NCI-H446 treated with DMSO at 0.1 percent for 48 hours (cell line): ENCODE results near the gene LRIT2.

Source experiments
- DNase-seq: peaks from one replicate; lab custom pipeline; 2025; lab: John Stamatoyannopoulos, UW

LRIT2 gene

GRCh38 chr10:84205049-84205852 lies 20.1 kb downstream of the LRIT2 start:
- peak; percentile 24 for DNase-seq

GRCh38 chr10:84204610-84205009 lies 20.7 kb downstream of the LRIT2 start:
- DNase-seq, result no peak

- no peak for DNase-seq
Observed at GRCh38 chr10:84204122-84204521, 21.2 kb downstream of the LRIT2 start.

GRCh38 chr10:84202349-84202748 lies 23.0 kb downstream of the LRIT2 start:
- DNase-seq, result no peak

GRCh38 chr10:84201682-84202081 lies 23.7 kb downstream of the LRIT2 start:
- no peak for DNase-seq

- DNase-seq, result no peak
Observed at GRCh38 chr10:84201244-84201606, 24.1 kb downstream of the LRIT2 start.

- no peak for DNase-seq
Observed at GRCh38 chr10:84200537-84201243, 24.7 kb downstream of the LRIT2 start.

- DNase-seq, result peak; percentile 13
Observed at GRCh38 chr10:84198206-84198915, 27.0 kb downstream of the LRIT2 start.

GRCh38 chr10:84197643-84198042 lies 27.7 kb downstream of the LRIT2 start:
- DNase-seq, result no peak

- DNase-seq, result no peak
Observed at GRCh38 chr10:84196941-84197340, 28.4 kb downstream of the LRIT2 start.

- DNase-seq, result peak; percentile 26
Observed at GRCh38 chr10:84196083-84196482, 29.3 kb downstream of the LRIT2 start.

- no peak for DNase-seq
Observed at GRCh38 chr10:84195044-84195830, 30.1 kb downstream of the LRIT2 start.

GRCh38 chr10:84194424-84195043 lies 30.8 kb downstream of the LRIT2 start, which contains the start of gene CDHR1:
TSS of gene CDHR1 (plus strand) at chr10:84194537. CDS start at chr10:84194761, 224 bp downstream.
- no peak for DNase-seq

GRCh38 chr10:84193846-84194423 lies 31.4 kb downstream of the LRIT2 start:
- no peak for DNase-seq

GRCh38 chr10:84193327-84193726 lies 32.0 kb downstream of the LRIT2 start:
- DNase-seq, result no peak

- DNase-seq, result no peak
Observed at GRCh38 chr10:84191106-84191505, 34.2 kb downstream of the LRIT2 start.

GRCh38 chr10:84190621-84191020 lies 34.7 kb downstream of the LRIT2 start:
- no peak for DNase-seq

- DNase-seq, result no peak
Observed at GRCh38 chr10:84188815-84189214, 36.5 kb downstream of the LRIT2 start.

- no peak for DNase-seq
Observed at GRCh38 chr10:84185526-84186175, 39.7 kb downstream of the LRIT2 start.

GRCh38 chr10:84184517-84184916 lies 40.8 kb downstream of the LRIT2 start:
- no peak for DNase-seq

GRCh38 chr10:84181631-84182030 lies 43.7 kb downstream of the LRIT2 start:
- DNase-seq, result no peak
